ENCODE results near the gene PCMT1.

Gene PCMT1

DNA sequence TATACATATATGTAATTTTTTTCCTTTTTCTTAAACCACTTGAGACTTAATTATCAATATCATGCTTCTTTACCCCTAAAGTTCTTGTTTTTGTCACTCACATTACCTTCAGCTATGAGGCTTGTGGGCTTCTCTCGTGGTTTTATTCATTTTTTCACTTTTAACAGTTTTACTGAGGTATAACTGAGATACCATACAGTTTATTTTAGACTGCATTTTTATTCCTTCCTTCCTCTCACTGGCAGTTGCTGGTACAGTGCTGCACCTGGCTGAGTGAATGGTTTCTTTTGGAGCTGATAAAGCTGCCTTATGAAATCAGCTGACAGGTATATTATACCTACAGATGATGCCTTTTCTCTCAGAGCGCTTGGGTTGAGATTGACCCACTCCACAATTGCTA, 60.3 kb downstream of the PCMT1 start:
- Histone ChIP-seq H3K4me1 (ENCODE audit: insufficient read depth, poor library complexity, severe bottlenecking) (no peaks in the 10 kb centered on the region), H3K27ac (ENCODE audit: poor library complexity, severe bottlenecking) (no peak overlapping the region), H3K9me3 (ENCODE audit: severe bottlenecking) (no peaks in the 10 kb centered on the region), H3K27me3 (ENCODE audit: insufficient read depth, poor library complexity, severe bottlenecking) (no peaks in the 10 kb centered on the region), H3K4me3 (ENCODE audit: severe bottlenecking) (no peak overlapping the region), H3K36me3 (ENCODE audit: low read depth) (peaks cover 20% of the 10 kb centered on the region)
- DNase-seq (ENCODE audit: low spot score) = no peak
- TF ChIP-seq, protein P1, sequence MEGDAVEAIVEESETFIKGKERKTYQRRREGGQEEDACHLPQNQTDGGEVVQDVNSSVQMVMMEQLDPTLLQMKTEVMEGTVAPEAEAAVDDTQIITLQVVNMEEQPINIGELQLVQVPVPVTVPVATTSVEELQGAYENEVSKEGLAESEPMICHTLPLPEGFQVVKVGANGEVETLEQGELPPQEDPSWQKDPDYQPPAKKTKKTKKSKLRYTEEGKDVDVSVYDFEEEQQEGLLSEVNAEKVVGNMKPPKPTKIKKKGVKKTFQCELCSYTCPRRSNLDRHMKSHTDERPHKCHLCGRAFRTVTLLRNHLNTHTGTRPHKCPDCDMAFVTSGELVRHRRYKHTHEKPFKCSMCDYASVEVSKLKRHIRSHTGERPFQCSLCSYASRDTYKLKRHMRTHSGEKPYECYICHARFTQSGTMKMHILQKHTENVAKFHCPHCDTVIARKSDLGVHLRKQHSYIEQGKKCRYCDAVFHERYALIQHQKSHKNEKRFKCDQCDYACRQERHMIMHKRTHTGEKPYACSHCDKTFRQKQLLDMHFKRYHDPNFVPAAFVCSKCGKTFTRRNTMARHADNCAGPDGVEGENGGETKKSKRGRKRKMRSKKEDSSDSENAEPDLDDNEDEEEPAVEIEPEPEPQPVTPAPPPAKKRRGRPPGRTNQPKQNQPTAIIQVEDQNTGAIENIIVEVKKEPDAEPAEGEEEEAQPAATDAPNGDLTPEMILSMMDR (IDR thresholded peaks at IDR 0.05; ENCODE audit: poor library complexity, severe bottlenecking) = no peak
- ATAC-seq (ENCODE audit: low read depth) = no peak

DNA sequence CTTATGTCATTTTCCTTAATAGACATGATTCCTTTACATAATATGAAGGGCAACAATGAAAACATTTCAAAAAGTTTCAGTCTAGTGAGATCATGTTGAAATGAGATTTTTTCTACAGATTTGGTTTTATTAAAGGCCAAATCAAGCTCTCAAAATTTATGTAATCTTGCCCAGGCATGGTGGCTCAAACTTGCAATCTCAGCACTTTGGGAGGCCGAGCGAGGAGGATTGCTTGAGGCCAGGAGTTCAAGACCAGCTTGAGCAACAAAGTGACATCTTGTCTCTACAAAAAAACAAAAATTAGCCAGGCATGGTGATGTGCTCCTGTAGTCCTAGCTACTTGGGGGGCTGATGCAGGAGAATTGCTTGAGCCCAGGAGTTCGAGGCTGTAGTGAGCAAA, 63.8 kb downstream of the PCMT1 start:
- Histone ChIP-seq H3K27me3 (ENCODE audit: insufficient read depth, poor library complexity, severe bottlenecking) (no peaks in the 10 kb centered on the region), H3K27ac (ENCODE audit: poor library complexity, severe bottlenecking) (no peak overlapping the region), H3K36me3 (ENCODE audit: low read depth) (peaks cover 27% of the 10 kb centered on the region), H3K9me3 (ENCODE audit: severe bottlenecking) (no peaks in the 10 kb centered on the region), H3K4me1 (ENCODE audit: insufficient read depth, poor library complexity, severe bottlenecking) (no peaks in the 10 kb centered on the region), H3K4me3 (ENCODE audit: severe bottlenecking) (no peak overlapping the region)
- ATAC-seq (ENCODE audit: low read depth) = no peak
- no peak for DNase-seq (ENCODE audit: low spot score)
- TF ChIP-seq, protein P1 (IDR thresholded peaks at IDR 0.05; ENCODE audit: poor library complexity, severe bottlenecking) = no peak

DNA sequence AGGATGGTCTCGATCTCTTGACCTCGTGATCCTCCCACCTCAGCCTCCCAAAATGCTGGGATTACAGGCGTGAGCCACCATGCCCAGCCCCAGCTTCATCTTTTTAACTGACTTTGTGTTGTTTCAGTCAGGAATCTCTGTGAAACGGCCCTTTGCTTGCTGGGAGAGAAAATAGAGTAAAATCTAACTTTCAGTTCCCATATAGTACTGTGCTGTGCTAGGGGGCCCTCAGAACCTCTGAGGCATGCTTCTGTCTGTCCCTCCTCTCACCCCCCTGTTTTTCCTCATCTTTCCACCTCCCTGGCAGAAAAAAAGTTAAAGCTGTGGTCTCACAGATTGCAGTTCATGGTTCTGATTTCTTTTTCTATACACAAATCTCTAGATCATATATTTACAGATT, 66.2 kb downstream of the PCMT1 start:
- DNase-seq (ENCODE audit: low spot score) = no peak
- no peaks in the 10 kb centered on the region for H3K4me1 ChIP-seq (ENCODE audit: insufficient read depth, poor library complexity, severe bottlenecking)
- TF ChIP-seq, protein P1 (IDR thresholded peaks at IDR 0.05; ENCODE audit: poor library complexity, severe bottlenecking) = no peak
- H3K27me3 ChIP-seq (ENCODE audit: insufficient read depth, poor library complexity, severe bottlenecking) = no peaks in the 10 kb centered on the region
- ATAC-seq (ENCODE audit: low read depth) = no peak
- no peak overlapping the region for H3K27ac ChIP-seq (ENCODE audit: poor library complexity, severe bottlenecking)
- H3K9me3 ChIP-seq (ENCODE audit: severe bottlenecking) = no peaks in the 10 kb centered on the region
- no peak overlapping the region for H3K4me3 ChIP-seq (ENCODE audit: severe bottlenecking)
- peaks cover 26% of the 10 kb centered on the region for H3K36me3 ChIP-seq (ENCODE audit: low read depth)

DNA sequence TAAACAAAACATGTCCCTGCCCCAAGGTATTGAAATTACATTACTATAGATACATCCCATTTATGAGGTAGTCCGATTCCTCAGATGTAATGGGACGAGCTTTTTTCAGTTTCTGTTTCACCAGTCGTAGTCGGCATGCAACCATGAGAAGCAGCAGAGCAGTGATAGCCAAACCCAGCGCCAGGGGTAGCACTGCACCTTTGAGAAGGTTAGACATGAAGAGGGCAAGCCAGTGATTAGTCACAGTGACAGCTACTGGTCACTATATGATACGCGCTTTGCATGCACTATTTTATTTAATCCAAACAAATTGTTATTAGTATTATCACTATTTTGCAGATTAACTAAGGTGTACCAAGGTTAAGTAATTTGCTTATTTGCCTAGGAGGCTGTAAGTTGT, 71.0 kb downstream of the PCMT1 start:
- Histone ChIP-seq H3K36me3 (ENCODE audit: low read depth) (peaks cover 57% of the 10 kb centered on the region), H3K9me3 (ENCODE audit: severe bottlenecking) (no peaks in the 10 kb centered on the region), H3K27me3 (ENCODE audit: insufficient read depth, poor library complexity, severe bottlenecking) (no peaks in the 10 kb centered on the region), H3K4me3 (ENCODE audit: severe bottlenecking) (no peak overlapping the region), H3K27ac (ENCODE audit: poor library complexity, severe bottlenecking) (no peak overlapping the region), H3K4me1 (ENCODE audit: insufficient read depth, poor library complexity, severe bottlenecking) (no peaks in the 10 kb centered on the region)
- ATAC-seq (ENCODE audit: low read depth) (no peak), DNase-seq (ENCODE audit: low spot score) (no peak)
- TF ChIP-seq, protein P1 (IDR thresholded peaks at IDR 0.05; ENCODE audit: poor library complexity, severe bottlenecking) = no peak

DNA sequence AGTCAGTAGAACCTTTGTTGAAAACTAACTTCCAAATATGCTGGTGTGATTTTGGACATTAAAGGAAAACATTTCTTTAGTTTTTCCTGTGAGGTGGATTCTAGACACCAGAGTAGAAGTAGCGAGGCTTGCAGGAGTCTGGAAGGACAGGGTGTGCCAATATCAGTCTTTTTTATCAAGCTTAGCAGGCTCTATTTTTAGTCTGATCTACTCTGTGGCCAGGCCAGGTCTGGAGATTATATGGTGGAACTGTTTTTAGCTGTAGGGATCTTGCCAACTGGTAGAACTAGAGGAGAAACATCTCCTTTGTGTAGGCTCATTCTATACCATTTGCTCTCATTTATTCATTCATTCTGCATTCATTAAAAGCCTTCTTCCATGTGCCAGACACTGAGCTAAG, 72.0 kb downstream of the PCMT1 start:
- no peaks in the 10 kb centered on the region for H3K4me1 ChIP-seq (ENCODE audit: insufficient read depth, poor library complexity, severe bottlenecking)
- ATAC-seq (ENCODE audit: low read depth) (no peak), DNase-seq (ENCODE audit: low spot score) (no peak)
- no peak overlapping the region for H3K4me3 ChIP-seq (ENCODE audit: severe bottlenecking)
- no peak overlapping the region for H3K27ac ChIP-seq (ENCODE audit: poor library complexity, severe bottlenecking)
- H3K36me3 ChIP-seq (ENCODE audit: low read depth) = peaks cover 67% of the 10 kb centered on the region
- TF ChIP-seq, protein P1 (IDR thresholded peaks at IDR 0.05; ENCODE audit: poor library complexity, severe bottlenecking) = no peak
- no peaks in the 10 kb centered on the region for H3K9me3 ChIP-seq (ENCODE audit: severe bottlenecking)
- H3K27me3 ChIP-seq (ENCODE audit: insufficient read depth, poor library complexity, severe bottlenecking) = no peaks in the 10 kb centered on the region
